Measurements from ENCODE around the gene CCSER1. TPM values are rescaled to one million over a fixed set of nuclear protein-coding genes. Genes with fewer than 3 reads are reported as not detected.

CCSER1 gene
- total and polyA plus RNA-seq, 2 of the 8 experiments (the other 6 are each of a cell fraction or from before 2014, with no cell fraction given): 0.26 to 0.84 TPM

DNA sequence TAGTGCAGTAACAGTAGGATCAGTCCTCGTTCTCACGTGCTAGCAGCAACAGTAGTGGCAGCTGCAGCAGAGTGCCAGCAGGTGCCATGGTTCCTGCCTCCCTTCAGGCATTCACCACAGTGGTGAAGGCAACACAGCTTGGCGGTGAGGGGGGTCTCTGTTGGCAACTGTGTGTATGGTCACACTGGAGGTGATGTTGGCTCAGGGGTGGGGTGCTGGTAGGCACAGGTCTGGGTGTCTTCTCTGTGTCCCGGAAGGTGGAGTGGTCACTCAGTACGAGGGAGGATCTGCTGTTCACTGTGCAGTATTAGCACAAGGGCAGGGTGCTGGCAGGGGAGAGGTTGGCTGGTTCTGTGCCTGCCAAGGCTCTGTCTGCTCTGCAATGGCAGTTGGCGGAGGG lies 671.8 kb downstream of the CCSER1 start:
- Histone ChIP-seq H3K14ac (ENCODE audit: insufficient read length) (no peak overlapping the region), H4K20me1 (replicated peaks in 1 of 2; ENCODE audit: control insufficient read depth in 1 of 2, insufficient read depth in 2 of 2, low read length in 2 of 2) (no peaks in the 10 kb centered on the region), H3K56ac (replicated peaks; ENCODE audit: insufficient read length, low read depth, low read length) (no peak overlapping the region), H3K18ac (ENCODE audit: extremely low read depth, low read length) (no peak overlapping the region), H4K8ac (ENCODE audit: extremely low read depth, insufficient read depth, low read length) (no peak overlapping the region; the same call in 1 of the 2 replicates), H3K4ac (replicated peaks; ENCODE audit: insufficient read length, low read depth, low read length) (no peak overlapping the region), H2BK15ac (ENCODE audit: low read length) (no peak overlapping the region), H3K4me3 (ENCODE audit: extremely low read depth in 1 of 4, insufficient read depth in 2 of 4, low read depth in 3 of 4, low read length in 4 of 4) (no peak overlapping the region), H2BK120ac (replicated peaks; ENCODE audit: low read depth, low read length) (no peak overlapping the region), H4K91ac (replicated peaks; ENCODE audit: insufficient read length, low read length) (no peak overlapping the region), H3K23me2 (ENCODE audit: low read depth, low read length) (no peaks in the 10 kb centered on the region), H2BK20ac (ENCODE audit: low read length) (no peak overlapping the region), H3K9ac (replicated peaks in 1 of 4; ENCODE audit: extremely low read depth in 1 of 4, low read depth in 3 of 4, low read length in 3 of 4) (no peak overlapping the region), H3K9me3 (ENCODE audit: insufficient read depth in 2 of 2, low read depth in 1 of 2, low read length in 1 of 2) (peaks cover 6 to 10% of the 10 kb centered on the region in 2 experiments; a peak in 1 of 4 replicates), H2AK5ac (ENCODE audit: low read depth, low read length) (no peak overlapping the region), H3K27me3 (replicated peaks in 1 of 4; ENCODE audit: control insufficient read depth in 3 of 4, extremely low read depth in 1 of 4, insufficient read depth in 3 of 4, low read length in 3 of 4) (no peaks in the 10 kb centered on the region), H3K36me3 (ENCODE audit: control insufficient read depth in 2 of 4, insufficient read depth in 4 of 4, low read length in 3 of 4) (no peaks in the 10 kb centered on the region; a peak in 1 of 8 replicates), H2BK5ac (ENCODE audit: low read depth, low read length) (0 out of 2 replicates have a peak overlapping the region, but pooled peaks have one; percentile 35), H2AFZ (ENCODE audit: low read length) (no peak overlapping the region), H3K79me1 (ENCODE audit: low read depth, low read length) (no peaks in the 10 kb centered on the region), H3K4me2 (ENCODE audit: insufficient read depth in 1 of 2, low read depth in 2 of 2, low read length in 2 of 2) (no peak overlapping the region), H2BK12ac (ENCODE audit: low read depth, low read length) (peak overlapping the region; percentile 33; the same call in 1 of the 2 replicates), H3K27ac (ENCODE audit: low read depth, low read length) (no peak overlapping the region), H3K79me2 (ENCODE audit: control insufficient read depth in 1 of 2, insufficient read depth in 2 of 2, low read length in 2 of 2) (no peaks in the 10 kb centered on the region), H3K4me1 (replicated peaks in 1 of 4; ENCODE audit: control insufficient read depth in 3 of 4, insufficient read depth in 4 of 4, low read length in 3 of 4) (no peaks in the 10 kb centered on the region), H3K23ac (ENCODE audit: insufficient read length) (no peak overlapping the region), H4K5ac (ENCODE audit: insufficient read length, low read depth, low read length) (no peak overlapping the region)
- POLR2A ChIA-PET (ENCODE audit: partially characterized antibody): no interaction called here
- CTCF ChIA-PET (ENCODE audit: partially characterized antibody): no interaction called here
- no peak for DNase-seq (ENCODE audit: low read depth in 1 of 2, low spot score in 2 of 2)
- no peak for FAIRE-seq
- 91% methylated on average over 6 of the region's 6 CpGs; no CpG with 5 or more reads in 1 of the 2 experiments for WGBS, 2 experiments (ENCODE audit: extremely low coverage in 1 of 2, insufficient coverage in 1 of 2, insufficient read length in 1 of 2, insufficient replicate concordance in 2 of 2, low coverage in 1 of 2, low lambda C conversion rate in 2 of 2, missing lambda C conversion rate in 1 of 2)
- TF ChIP-seq TCF12 (IDR thresholded peaks at IDR 0.05; ENCODE audit: low read depth, low read length) (no peak), KDM5A (IDR thresholded peaks at IDR 0.05; ENCODE audit: low read length) (no peak), SP2 (IDR thresholded peaks at IDR 0.05; ENCODE audit: low read length) (no peak), EP300 (IDR thresholded peaks at IDR 0.05; ENCODE audit: borderline replicate concordance in 1 of 2, low read depth in 2 of 2, low read length in 2 of 2) (no peak), TAF7 (optimal IDR thresholded peaks at IDR 0.05; ENCODE audit: borderline replicate concordance, low read depth, low read length) (no peak), CTBP2 (IDR thresholded peaks at IDR 0.05; ENCODE audit: borderline replicate concordance, insufficient read depth, insufficient read length, low read length) (no peak), HDAC6 (IDR thresholded peaks at IDR 0.05; ENCODE audit: low read depth, low read length) (no peak), PHF8 (conservative IDR thresholded peaks at IDR 0.05; ENCODE audit: low read depth, low read length) (no peak), POU5F1 (IDR thresholded peaks at IDR 0.05; ENCODE audit: low read depth, low read length) (no peak), SP4 (IDR thresholded peaks at IDR 0.05; ENCODE audit: low read length) (no peak), EGR1 (IDR thresholded peaks at IDR 0.05; ENCODE audit: borderline replicate concordance, low read depth, low read length) (no peak), RBBP5 (IDR thresholded peaks at IDR 0.05; ENCODE audit: borderline replicate concordance, low read depth, low read length) (no peak), CBX5 (IDR thresholded peaks at IDR 0.05; ENCODE audit: low read depth, low read length) (no peak)
- TF ChIP-seq, protein P1, sequence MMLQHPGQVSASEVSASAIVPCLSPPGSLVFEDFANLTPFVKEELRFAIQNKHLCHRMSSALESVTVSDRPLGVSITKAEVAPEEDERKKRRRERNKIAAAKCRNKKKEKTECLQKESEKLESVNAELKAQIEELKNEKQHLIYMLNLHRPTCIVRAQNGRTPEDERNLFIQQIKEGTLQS (IDR thresholded peaks at IDR 0.05; ENCODE audit: insufficient read depth, low read depth, low read length): no peak
